HCT116 (cell line): ENCODE data around the gene HSPA4. TPM values are rescaled to one million over a fixed set of nuclear protein-coding genes. Genes with fewer than 3 reads are reported as not detected.

Source experiments
- ATAC-seq: fragments of 200-7000 bp; cut with Tn5 transposase; 2 replicates; pipeline ENCODE4 v1.9.1; 2020; ENCODE audit warnings: mild to moderate bottlenecking, moderate library complexity
- BruUV-seq: library from RNA; stranded (reverse); fragments of 400-500 nt; replicated peaks from 2 replicates; lab custom pipeline; 2021; lab: Mats Ljungman, UMichigan
- CTCF ChIA-PET: fragments of 300-600 bp; sonication (Branson Sonifier 250); formaldehyde crosslinking; loops from one replicate; lab custom pipeline; 2021; ENCODE audit warnings: antibody characterized with exemption; lab: Charles Lee
- POLR2A ChIA-PET: fragments of 300-600, 350-600 bp; sonication (Branson Sonifier 250); formaldehyde crosslinking; loops from one replicate; lab custom pipeline; 2021; ENCODE audit warnings: antibody characterized with exemption; lab: Charles Lee
- RAD21 ChIA-PET, 2 experiments: fragments of 300-600 bp; sonication (Branson Sonifier 250); formaldehyde crosslinking; loops; one replicate each; lab custom pipeline; 2023; ENCODE audit warnings: low total read pairs in 2 of 2; ENCODE audit not compliant: uncharacterized antibody in 2 of 2, unreplicated experiment in 2 of 2, low non-redundant PET in 1 of 2; lab: Charles Lee
- DNase-seq: peaks from one replicate; pipeline ENCODE4 v3.0.0-alpha.2; 2010; ENCODE audit warnings: low read depth, low spot score
- H2AFZ ChIP-seq: fragments of 200-600 bp; shearing (Covaris generic), sonication (generic); 2 replicates; pipeline ENCODE4 v1.6.1; 2017; ENCODE audit warnings: low read depth, mixed run types, mixed read lengths, antibody characterized with exemption, low read length; ENCODE audit not compliant: poor library complexity, severe bottlenecking
- H3K27ac ChIP-seq: 2 replicates; pipeline ENCODE4 v1.5.1; 2012; ENCODE audit warnings: low read depth, low read length
- H3K27me3 ChIP-seq: fragments of 200-600 bp; sonication (generic); 2 replicates; pipeline ENCODE4 v1.6.1; 2016; ENCODE audit warnings: mixed run types, low read length, mixed read lengths; ENCODE audit not compliant: insufficient read depth
- H3K36me3 ChIP-seq, 2 experiments: fragments of 200-500 bp in 1 of 2; fragments of 200-600 bp in 1 of 2; sonication (Bioruptor generic) in 1 of 2; sonication (generic) in 1 of 2; 2 replicates each; pipeline versions ENCODE4 v1.5.1 to v1.6.1; 2014 to 2016; ENCODE audit warnings: low read length in 2 of 2, inconsistent platforms in 1 of 2, mixed read lengths in 1 of 2, mixed run types in 1 of 2; ENCODE audit not compliant: insufficient read depth in 2 of 2, control insufficient read depth in 1 of 2
- H3K4me1 ChIP-seq, 2 experiments: fragments of 200-600 bp in 1 of 2; sonication (generic) in 1 of 2; 2 replicates each; pipeline versions ENCODE4 v1.5.1 to v1.6.1; 2012 to 2017; ENCODE audit warnings: low read length in 2 of 2, inconsistent platforms in 1 of 2, mild to moderate bottlenecking in 1 of 2, mixed read lengths in 1 of 2, mixed run types in 1 of 2, moderate library complexity in 1 of 2; ENCODE audit not compliant: insufficient read depth in 2 of 2, control insufficient read depth in 1 of 2
- H3K4me2 ChIP-seq: fragments of 200-600 bp; sonication (generic); 2 replicates; pipeline ENCODE4 v1.6.1; 2017; ENCODE audit warnings: mixed run types, low read length, mixed read lengths
- H3K4me3 ChIP-seq, 2 experiments: fragments of 200-600 bp in 1 of 2; sonication (generic) in 1 of 2; replicated peaks in 1 of 2; 2 replicates each; pipeline ENCODE4 v1.5.1; 2011 to 2016; ENCODE audit warnings: low read length in 2 of 2, control low read depth in 1 of 2, low read depth in 1 of 2, mild to moderate bottlenecking in 1 of 2, mixed read lengths in 1 of 2, mixed run types in 1 of 2
- H3K79me2 ChIP-seq: fragments of 200-600 bp; sonication (generic); 2 replicates; pipeline ENCODE4 v1.6.1; 2017; ENCODE audit warnings: mild to moderate bottlenecking, mixed run types, low read length, moderate library complexity, mixed read lengths; ENCODE audit not compliant: insufficient read depth
- H3K9ac ChIP-seq: fragments of 200-600 bp; sonication (generic); 2 replicates; pipeline ENCODE4 v1.6.1; 2016; ENCODE audit warnings: low read length, mixed read lengths
- H3K9me2 ChIP-seq: fragments of 200-600 bp; sonication (generic), shearing (Covaris generic); 2 replicates; pipeline ENCODE4 v1.6.1; 2017; ENCODE audit warnings: mixed run types, mild to moderate bottlenecking, moderate library complexity; ENCODE audit not compliant: insufficient read depth
- H3K9me3 ChIP-seq, 2 experiments: fragments of 200-500 bp in 1 of 2; fragments of 200-600 bp in 1 of 2; sonication (Bioruptor generic) in 1 of 2; sonication (generic) in 1 of 2; 2 replicates each; pipeline ENCODE4 v1.6.1; 2014 to 2017; ENCODE audit warnings: low read length in 2 of 2, mixed read lengths in 2 of 2, inconsistent platforms in 1 of 2, low read depth in 1 of 2, mild to moderate bottlenecking in 1 of 2, mixed run types in 1 of 2, moderate library complexity in 1 of 2; ENCODE audit not compliant: control insufficient read depth in 1 of 2, insufficient read depth in 1 of 2
- H4K20me1 ChIP-seq: fragments of 200-600 bp; sonication (generic), shearing (Covaris generic); 2 replicates; pipeline ENCODE4 v1.6.1; 2017; ENCODE audit warnings: mixed run types, mild to moderate bottlenecking, moderate library complexity; ENCODE audit not compliant: insufficient read depth
- EGR1 ChIP-seq: IDR thresholded peaks from 2 replicates; pipeline ENCODE4 v1.6.1; 2012; ENCODE audit warnings: low read depth
- ELF1 ChIP-seq: IDR thresholded peaks from 2 replicates; pipeline ENCODE4 v1.6.1; 2012; ENCODE audit warnings: low read depth, borderline replicate concordance
- JUND ChIP-seq: IDR thresholded peaks from 2 replicates; pipeline ENCODE4 v1.6.1; 2012
- POLR2AphosphoS5 ChIP-seq: IDR thresholded peaks from 2 replicates; pipeline ENCODE4 v1.6.1; 2011; ENCODE audit warnings: mild to moderate bottlenecking, low read depth, low read length, moderate library complexity
- intact Hi-C: fragments of 100-400 bp; cut with micrococcal nuclease; formaldehyde crosslinking; loops from 2 replicates; pipeline ENCODE4 v1.10.0; 2022
- total RNA-seq: library from RNA; stranded (reverse); gene quantifications from one replicate; pipeline ENCODE4 v1.2.1, GENCODE V29; 2021; ENCODE audit not compliant: unreplicated experiment
- TF ChIP-seq, protein P1 (sequence below): IDR thresholded peaks from 2 replicates; pipeline ENCODE4 v1.6.1; 2012; ENCODE audit warnings: low read depth
- TF ChIP-seq, protein P2 (sequence below), 3 experiments: fragments of 200-600 bp in 1 of 3; sonication (generic) in 1 of 3; IDR thresholded peaks in 2 of 3; conservative IDR thresholded peaks in 1 of 3; 2 replicates each; pipeline ENCODE4 v1.5.1; 2012 to 2017; ENCODE audit warnings: low read depth in 2 of 3, low read length in 2 of 3, antibody characterized with exemption in 1 of 3, borderline replicate concordance in 1 of 3, control low read depth in 1 of 3, mild to moderate bottlenecking in 1 of 3, mixed read lengths in 1 of 3, mixed run types in 1 of 3, moderate library complexity in 1 of 3; ENCODE audit not compliant: insufficient read depth in 1 of 3

HSPA4 gene
- total RNA-seq, 1 experiment from 2014 or later: 212 TPM

GRCh38 chr5:133056891-133057290, 5.1 kb downstream of the HSPA4 start:
- DNase-seq: no peak
- Histone ChIP-seq H4K20me1 (peaks cover 17% of the 10 kb centered on the region; the same call in 1 of the 2 replicates), H3K4me3 (no peak overlapping the region), H3K4me2 (no peak overlapping the region), H3K4me1 (peaks cover 6 to 15% of the 10 kb centered on the region in 2 experiments), H3K27ac (no peak overlapping the region), H3K79me2 (peaks cover 99% of the 10 kb centered on the region), H3K9me3 (no peaks in the 10 kb centered on the region), H3K27me3 (no peaks in the 10 kb centered on the region), H2AFZ (no peak overlapping the region), H3K36me3 (peaks cover 0 to 3% of the 10 kb centered on the region in 2 experiments; a peak in 1 of 4 replicates), H3K9me2 (no peaks in the 10 kb centered on the region), H3K9ac (no peak overlapping the region)
- no peak for TF ChIP-seq POLR2AphosphoS5
- no peak for TF ChIP-seq ELF1
- TF ChIP-seq, protein P1, sequence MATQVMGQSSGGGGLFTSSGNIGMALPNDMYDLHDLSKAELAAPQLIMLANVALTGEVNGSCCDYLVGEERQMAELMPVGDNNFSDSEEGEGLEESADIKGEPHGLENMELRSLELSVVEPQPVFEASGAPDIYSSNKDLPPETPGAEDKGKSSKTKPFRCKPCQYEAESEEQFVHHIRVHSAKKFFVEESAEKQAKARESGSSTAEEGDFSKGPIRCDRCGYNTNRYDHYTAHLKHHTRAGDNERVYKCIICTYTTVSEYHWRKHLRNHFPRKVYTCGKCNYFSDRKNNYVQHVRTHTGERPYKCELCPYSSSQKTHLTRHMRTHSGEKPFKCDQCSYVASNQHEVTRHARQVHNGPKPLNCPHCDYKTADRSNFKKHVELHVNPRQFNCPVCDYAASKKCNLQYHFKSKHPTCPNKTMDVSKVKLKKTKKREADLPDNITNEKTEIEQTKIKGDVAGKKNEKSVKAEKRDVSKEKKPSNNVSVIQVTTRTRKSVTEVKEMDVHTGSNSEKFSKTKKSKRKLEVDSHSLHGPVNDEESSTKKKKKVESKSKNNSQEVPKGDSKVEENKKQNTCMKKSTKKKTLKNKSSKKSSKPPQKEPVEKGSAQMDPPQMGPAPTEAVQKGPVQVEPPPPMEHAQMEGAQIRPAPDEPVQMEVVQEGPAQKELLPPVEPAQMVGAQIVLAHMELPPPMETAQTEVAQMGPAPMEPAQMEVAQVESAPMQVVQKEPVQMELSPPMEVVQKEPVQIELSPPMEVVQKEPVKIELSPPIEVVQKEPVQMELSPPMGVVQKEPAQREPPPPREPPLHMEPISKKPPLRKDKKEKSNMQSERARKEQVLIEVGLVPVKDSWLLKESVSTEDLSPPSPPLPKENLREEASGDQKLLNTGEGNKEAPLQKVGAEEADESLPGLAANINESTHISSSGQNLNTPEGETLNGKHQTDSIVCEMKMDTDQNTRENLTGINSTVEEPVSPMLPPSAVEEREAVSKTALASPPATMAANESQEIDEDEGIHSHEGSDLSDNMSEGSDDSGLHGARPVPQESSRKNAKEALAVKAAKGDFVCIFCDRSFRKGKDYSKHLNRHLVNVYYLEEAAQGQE: no peak
- TF ChIP-seq JUND: no peak
- TF ChIP-seq EGR1: no peak
- TF ChIP-seq, protein P2, sequence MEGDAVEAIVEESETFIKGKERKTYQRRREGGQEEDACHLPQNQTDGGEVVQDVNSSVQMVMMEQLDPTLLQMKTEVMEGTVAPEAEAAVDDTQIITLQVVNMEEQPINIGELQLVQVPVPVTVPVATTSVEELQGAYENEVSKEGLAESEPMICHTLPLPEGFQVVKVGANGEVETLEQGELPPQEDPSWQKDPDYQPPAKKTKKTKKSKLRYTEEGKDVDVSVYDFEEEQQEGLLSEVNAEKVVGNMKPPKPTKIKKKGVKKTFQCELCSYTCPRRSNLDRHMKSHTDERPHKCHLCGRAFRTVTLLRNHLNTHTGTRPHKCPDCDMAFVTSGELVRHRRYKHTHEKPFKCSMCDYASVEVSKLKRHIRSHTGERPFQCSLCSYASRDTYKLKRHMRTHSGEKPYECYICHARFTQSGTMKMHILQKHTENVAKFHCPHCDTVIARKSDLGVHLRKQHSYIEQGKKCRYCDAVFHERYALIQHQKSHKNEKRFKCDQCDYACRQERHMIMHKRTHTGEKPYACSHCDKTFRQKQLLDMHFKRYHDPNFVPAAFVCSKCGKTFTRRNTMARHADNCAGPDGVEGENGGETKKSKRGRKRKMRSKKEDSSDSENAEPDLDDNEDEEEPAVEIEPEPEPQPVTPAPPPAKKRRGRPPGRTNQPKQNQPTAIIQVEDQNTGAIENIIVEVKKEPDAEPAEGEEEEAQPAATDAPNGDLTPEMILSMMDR (IDR thresholded peaks at IDR 0.05 in 2 of 3, conservative IDR thresholded peaks at IDR 0.05 in 1 of 3; ENCODE audit: borderline replicate concordance in 1 of 3, insufficient read depth in 1 of 3, low read depth in 2 of 3, low read length in 2 of 3): no peak
- intact Hi-C loops: no loop called here
- BruUV-seq: no TSS peak
- RAD21 ChIA-PET: no interaction called here
- POLR2A ChIA-PET: no interaction called here
- CTCF ChIA-PET: no interaction called here
- no peak for ATAC-seq
